Measurements from ENCODE around the gene NSDHL.
"Not testable (repeated sequence)": the region's sequence is repeated elsewhere in the genome, so short reads cannot be mapped to it uniquely, and the experiment has no call there.

The NSDHL gene

DNA sequence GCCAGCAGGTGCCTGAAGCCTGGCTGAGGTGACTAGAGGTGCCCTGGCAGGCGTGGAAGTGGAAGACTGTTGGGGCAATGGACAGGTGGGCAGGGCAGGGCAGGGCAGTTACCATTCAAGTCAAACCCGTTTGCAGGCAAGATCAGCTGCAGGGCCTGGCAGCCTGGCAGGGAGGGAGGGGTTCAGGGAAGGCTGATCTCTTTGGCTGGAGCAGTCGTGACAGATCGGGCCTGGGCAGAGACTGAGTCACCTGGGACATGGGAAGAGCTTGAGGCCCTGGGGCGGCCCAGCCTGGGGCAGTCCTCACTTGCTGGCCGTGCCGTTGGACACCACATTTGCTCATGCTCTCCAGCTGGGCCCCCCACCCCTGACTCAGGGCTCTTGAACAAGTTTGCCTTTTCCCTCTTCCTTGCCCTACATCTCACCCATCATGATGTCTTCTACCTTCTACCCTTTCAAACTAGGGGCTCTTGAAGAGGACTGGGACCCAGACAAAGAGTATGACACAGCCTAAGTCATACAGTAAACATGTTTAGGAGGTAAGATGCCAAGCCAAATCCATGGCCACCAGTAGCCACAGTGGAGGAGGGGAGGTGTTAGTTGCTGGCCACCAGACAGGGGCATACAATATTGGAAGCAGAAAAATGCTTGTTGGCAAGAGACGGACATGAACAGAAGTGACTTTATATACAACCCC lies 65.0 kb downstream of the NSDHL start:
- DNase-seq, result no peak

DNA sequence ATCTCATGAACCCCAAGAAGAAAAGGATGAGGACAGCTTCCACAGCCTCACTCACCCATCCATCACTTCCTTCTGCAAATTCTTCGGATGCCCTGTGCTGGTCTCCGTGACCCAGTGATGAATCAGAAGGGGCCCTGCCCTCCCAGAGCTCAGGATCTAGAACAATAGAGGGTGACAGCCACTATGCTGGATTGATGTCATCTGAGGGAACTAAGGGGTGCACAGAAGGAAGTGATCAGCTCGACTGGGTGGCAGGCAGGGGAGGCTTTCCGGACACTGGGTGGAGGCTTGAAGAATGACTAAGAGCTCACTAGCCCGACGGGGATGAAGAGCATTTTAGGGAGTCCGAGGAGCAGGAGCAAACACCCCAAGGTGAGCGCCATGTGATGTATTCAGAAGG lies 65.6 kb downstream of the NSDHL start:
- no peak for DNase-seq

- DNase-seq, result no peak
Measured at GRCh38 chrX:152897222-152898131, 66.6 kb downstream of the NSDHL start, which contains the start of gene ZNF185. Gene ZNF185, plus strand, starts transcription at chrX:152898067. Its CDS starts 16,423 bp downstream, at chrX:152914490.

GRCh38 chrX:152898442-152898841 lies 67.6 kb downstream of the NSDHL start:
- DNase-seq, result no peak

GRCh38 chrX:152899111-152899873 lies 68.4 kb downstream of the NSDHL start:
- no peak for DNase-seq

DNA sequence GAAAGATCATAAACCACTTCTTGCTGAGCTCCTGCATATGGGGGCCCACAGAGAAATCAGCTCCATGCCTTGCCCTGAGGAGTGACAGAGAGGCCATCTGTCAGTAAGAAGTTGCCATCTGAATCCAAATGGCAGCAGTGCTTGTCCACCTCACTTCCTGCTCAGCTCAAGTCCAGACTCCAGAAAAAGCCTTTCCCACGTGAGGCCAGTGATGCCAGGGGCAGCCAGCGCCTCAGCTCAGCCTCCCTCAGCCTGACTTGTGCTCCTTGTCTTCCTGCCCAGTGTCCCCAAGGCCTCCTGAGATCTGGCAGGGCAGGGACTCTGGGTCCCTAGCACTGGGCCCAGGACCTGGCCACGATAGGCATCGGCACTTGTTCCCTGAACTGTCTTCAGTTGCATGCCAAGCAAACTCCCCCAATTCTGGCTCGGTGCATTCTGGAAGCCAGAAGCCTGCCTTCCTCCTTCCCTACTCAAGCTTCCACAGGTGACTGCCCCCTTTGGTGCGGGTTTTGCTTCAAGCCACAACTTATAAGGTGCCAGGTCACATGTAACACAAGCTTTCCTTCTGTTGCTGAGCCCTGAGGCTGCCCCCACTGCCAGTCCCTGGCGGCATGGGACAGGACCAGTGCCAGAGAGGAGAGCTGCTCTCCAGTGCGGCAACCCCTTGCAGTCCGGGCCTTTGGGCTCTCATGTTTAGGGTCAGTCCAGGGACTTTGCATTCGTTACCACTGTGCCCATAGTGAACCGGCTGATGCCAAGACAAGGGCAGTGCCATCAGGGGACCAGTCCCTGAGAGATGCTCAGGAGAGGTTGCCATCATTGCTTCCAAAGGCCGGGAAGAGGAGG lies 69.2 kb downstream of the NSDHL start:
- no peak for DNase-seq

- DNase-seq, result no peak
Measured at GRCh38 chrX:152900937-152901445, 70.1 kb downstream of the NSDHL start.

GRCh38 chrX:152901816-152902501 lies 71.1 kb downstream of the NSDHL start:
- DNase-seq, result no peak

DNA sequence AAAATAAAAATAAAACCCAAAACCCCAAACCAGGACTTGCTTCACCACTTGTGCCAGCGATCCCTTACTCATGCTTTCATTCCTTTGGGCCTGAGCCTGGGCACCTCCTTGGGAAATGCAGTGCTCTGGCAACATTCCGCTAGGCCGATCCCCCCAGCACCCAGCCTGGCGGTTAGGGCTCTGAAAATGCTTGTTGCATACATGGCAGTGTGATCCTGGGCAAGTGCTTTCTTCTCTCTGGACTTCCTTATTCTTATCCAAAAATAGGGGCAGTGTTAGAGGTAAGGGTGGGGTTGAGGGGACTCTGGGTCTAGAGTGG lies 71.6 kb downstream of the NSDHL start:
- DNase-seq, result no peak

DNA sequence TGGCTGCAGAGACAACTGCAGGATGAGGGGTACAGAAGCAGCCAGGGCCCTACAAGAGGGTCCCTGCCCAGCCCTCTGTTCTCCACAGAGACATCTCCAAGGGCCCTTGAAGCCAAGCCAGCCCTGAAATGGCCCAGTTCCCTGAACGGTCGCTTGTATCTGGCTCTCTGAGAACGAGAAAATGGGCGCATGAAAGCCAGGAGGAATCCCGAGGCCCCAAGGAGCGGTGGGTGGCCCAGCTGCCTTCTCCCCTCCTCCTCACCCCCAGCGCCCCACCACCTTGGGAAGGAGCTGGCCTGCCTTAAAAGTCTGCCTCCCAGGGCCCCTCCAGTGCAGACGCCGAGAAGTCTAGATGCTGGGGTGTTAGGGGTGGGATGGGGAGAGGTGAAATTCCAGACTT lies 72.7 kb downstream of the NSDHL start:
- no peak for DNase-seq

DNA sequence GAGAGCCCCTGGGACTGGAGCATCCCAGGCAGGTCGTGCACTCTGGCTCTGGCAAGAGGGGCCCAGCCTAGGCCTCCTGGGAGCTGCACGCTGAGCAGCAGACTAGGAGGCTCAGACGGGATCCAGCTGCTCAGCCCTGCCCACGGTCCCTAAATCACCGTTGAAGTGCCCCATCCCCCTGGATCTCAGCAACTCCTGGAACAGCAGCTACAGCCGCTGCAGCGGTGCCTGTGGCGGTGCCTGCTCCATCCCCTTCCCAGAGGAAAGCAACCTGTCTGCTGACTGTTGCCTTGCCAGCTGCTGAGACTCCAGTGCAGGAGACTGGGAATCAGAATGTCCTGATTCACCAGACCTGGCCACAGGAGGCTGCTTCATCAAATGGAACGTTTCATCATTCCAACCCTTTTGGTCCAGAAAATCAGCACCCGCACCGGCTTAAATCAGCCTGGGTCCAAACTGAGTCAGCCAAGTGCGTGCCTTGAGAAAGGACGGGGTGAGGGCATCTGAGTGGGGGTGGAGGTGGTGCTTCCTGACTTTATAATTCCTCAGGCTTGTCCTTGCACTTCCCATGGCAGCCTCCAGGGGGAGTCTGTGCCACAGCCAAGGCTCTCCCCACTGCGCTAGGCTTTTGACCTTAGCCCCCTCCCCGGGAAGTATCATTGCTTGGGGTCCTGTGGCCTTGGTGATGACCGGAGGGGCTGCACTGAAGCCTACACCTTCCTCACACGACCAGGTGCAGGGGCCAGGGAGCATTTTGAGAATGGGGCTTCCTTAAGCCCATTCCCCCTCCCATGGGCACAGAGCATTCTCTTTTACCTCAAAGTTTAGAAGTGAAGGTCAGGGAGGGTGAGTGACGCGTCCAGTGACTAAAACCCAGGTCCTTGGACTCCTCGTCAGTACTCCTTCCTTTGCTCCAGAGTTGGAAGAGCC lies 73.6 kb downstream of the NSDHL start:
- peak; percentile 13 for DNase-seq

DNA sequence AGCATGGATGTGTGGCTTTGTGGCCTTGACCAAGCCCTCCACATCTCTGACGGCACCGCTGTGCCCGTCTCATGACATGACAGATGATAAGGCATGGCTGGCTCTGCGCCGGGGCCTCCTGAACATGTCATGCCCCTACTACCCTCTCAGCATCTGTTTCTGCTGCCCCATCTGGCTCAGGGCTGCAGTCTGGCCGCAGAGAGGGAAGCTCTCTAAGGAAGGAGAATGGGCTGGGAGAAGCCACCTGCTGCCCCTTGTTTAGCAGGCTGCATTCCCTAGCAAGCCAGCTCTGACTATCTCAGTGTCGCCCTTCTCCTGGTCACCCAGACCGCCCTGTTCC lies 74.2 kb downstream of the NSDHL start:
- DNase-seq, result no peak

GRCh38 chrX:152907084-152907651 lies 76.3 kb downstream of the NSDHL start:
- no peak for DNase-seq

DNA sequence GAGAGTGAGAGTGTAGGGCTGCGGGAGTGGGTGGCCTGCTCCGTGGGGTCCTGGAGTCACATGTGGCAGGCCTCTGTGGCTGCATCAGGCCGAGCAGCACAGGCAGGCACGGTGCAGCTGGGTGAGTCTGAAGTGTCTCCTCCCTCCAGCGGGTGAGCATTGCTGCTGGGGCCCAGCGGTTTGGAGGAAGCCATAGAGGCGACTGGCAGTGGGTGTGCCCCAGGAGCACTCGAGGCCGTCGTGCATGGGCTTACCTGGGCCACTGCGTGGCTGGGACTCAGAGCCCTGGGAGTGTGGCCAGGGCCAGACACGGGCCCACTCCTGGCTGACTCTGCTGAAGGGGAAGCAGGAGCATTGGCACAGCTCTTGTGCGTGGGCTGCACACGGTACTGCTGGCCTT lies 77.6 kb downstream of the NSDHL start:
- no peak for DNase-seq

DNA sequence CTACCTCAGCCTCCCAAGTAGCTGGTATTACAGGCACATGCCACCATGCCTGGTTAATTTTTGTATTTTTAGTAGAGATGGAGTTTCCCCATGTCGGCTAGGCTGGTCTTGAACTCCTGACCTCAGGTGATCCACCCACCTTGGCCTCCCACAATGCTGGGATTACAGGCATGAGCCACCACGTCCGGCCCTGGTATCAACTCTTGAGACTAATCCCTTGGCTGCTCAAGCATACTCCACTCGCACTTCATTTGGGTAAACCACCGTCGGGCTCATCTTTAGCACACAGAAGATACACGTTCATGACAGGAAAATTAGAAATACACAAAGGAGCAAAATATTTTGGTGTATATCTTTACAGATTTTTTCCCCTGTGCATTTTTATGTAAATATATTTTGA lies 79.2 kb downstream of the NSDHL start:
- not testable (repeated sequence) for DNase-seq

- no peak for DNase-seq
Measured at GRCh38 chrX:152912106-152912505, 81.2 kb downstream of the NSDHL start.

GRCh38 chrX:152912641-152913040 lies 81.8 kb downstream of the NSDHL start:
- DNase-seq, result no peak

- DNase-seq, result no peak
Measured at GRCh38 chrX:152913346-152913745, 82.5 kb downstream of the NSDHL start.

DNA sequence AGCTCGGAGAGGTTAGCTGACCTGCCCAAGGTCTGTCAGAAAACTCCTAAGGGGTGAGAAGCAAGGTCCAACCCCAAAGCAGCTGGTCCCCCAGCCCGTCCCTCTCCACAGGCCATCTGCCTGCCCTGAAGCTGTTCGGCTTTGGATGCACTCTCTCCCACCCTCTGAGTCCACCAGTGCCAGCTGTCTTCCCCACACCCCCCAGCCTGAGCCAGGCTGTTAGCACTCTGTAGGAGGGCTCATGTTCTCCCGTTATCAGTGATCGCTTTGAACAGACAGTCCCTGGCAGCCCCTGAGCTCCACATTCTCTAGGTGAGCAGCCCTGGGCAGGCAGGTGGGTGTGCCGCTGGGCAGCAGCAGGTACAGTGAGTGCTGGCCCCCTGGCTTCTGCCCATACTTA lies 83.0 kb downstream of the NSDHL start:
- DNase-seq, result no peak

- DNase-seq, result no peak
Measured at GRCh38 chrX:152915541-152916241, 84.8 kb downstream of the NSDHL start.

All from midbrain (tissue), 1 donor.